Measurements from ENCODE around the gene PIP5KL1. TPM values are rescaled to one million over a fixed set of nuclear protein-coding genes. Genes with fewer than 3 reads are reported as not detected.

PIP5KL1 gene
- total RNA-seq (2012; rRNA removed), result 7.2 and 9.6 TPM in 2 replicates

- Histone ChIP-seq H3K4me1 (ENCODE audit: control insufficient read depth, insufficient read depth, low read length) (peaks cover 29% of the 10 kb centered on the region), H3K27me3 (ENCODE audit: control insufficient read depth, insufficient read depth, low read length) (no peaks in the 10 kb centered on the region), H3K4me3 (ENCODE audit: low read length) (peak within 1 kb of the TSS; percentile 74), H3K4me2 (ENCODE audit: low read length) (peak within 1 kb of the TSS; percentile 97), H3K9me3 (replicated peaks; ENCODE audit: low read length) (no peaks in the 10 kb centered on the region), H3K9ac (ENCODE audit: low read depth, low read length) (peak within 1 kb of the TSS; percentile 66), H3K36me3 (ENCODE audit: insufficient read depth, low read length) (peaks cover 9% of the 10 kb centered on the region)
These were observed at the start of gene PIP5KL1 for GRCh38 chr9:127930231-127931091. TSS of gene PIP5KL1 (minus strand) at chr9:127930777. CDS start at chr9:127930752, 25 bp downstream.

DNA sequence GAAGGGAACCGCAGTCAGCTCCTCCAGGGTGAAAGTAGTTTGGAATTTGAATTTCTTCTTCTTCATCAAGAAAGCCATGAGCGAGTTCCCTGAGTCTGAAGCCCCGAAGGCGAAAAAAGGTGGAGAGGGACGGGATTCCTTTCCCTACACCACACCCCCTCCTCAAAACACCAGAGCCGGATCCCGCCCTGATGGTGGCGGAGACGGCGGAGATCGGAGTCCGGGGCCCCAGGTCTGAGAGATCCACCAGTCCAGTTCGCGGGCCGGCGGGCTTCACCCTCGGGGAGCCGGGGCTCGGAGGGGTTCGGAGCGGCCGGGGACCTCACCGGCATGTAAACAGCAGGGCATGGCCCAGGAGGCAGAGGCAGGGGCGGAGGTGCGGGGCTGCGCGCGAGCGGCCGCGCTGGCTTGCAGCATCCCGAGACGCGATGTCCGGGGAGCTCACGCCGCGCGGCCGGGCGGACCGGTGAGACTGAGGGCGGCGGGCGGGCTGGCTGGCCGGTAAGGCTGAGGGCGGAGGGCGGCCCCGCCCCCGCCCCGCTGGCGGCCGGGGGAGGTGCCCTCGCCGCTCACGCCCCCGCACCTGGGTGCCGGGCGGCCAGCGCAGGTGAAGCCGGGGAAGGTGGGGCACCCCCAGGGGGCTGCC, 49.6 kb upstream of the PIP5KL1 start:
- Histone ChIP-seq H3K4me1 (ENCODE audit: control insufficient read depth, insufficient read depth, low read length) (peaks cover 45% of the 10 kb centered on the region), H3K9ac (ENCODE audit: low read depth, low read length) (peak overlapping the region; percentile 84), H3K36me3 (ENCODE audit: insufficient read depth, low read length) (no peaks in the 10 kb centered on the region), H3K4me3 (ENCODE audit: low read length) (peak overlapping the region; percentile 89), H3K27me3 (ENCODE audit: control insufficient read depth, insufficient read depth, low read length) (no peaks in the 10 kb centered on the region), H3K9me3 (replicated peaks; ENCODE audit: low read length) (no peaks in the 10 kb centered on the region), H3K4me2 (ENCODE audit: low read length) (peak overlapping the region; percentile 100)

GRCh38 chr9:127979333-127980059, 48.9 kb upstream of the PIP5KL1 start:
- H3K4me1 ChIP-seq (ENCODE audit: control insufficient read depth, insufficient read depth, low read length), result peaks cover 52% of the 10 kb centered on the region
- no peaks in the 10 kb centered on the region for H3K9me3 ChIP-seq (replicated peaks; ENCODE audit: low read length)
- no peaks in the 10 kb centered on the region for H3K36me3 ChIP-seq (ENCODE audit: insufficient read depth, low read length)
- no peaks in the 10 kb centered on the region for H3K27me3 ChIP-seq (ENCODE audit: control insufficient read depth, insufficient read depth, low read length)
- peak overlapping the region; percentile 100 for H3K4me2 ChIP-seq (ENCODE audit: low read length)
- peak overlapping the region; percentile 89 for H3K4me3 ChIP-seq (ENCODE audit: low read length)
- peak overlapping the region; percentile 84 for H3K9ac ChIP-seq (ENCODE audit: low read depth, low read length)

- Histone ChIP-seq H3K9ac (ENCODE audit: low read depth, low read length) (peak overlapping the region; percentile 84), H3K4me2 (ENCODE audit: low read length) (peak overlapping the region; percentile 100), H3K9me3 (replicated peaks; ENCODE audit: low read length) (no peaks in the 10 kb centered on the region), H3K4me1 (ENCODE audit: control insufficient read depth, insufficient read depth, low read length) (peaks cover 53% of the 10 kb centered on the region), H3K27me3 (ENCODE audit: control insufficient read depth, insufficient read depth, low read length) (no peaks in the 10 kb centered on the region), H3K36me3 (ENCODE audit: insufficient read depth, low read length) (no peaks in the 10 kb centered on the region), H3K4me3 (ENCODE audit: low read length) (peak overlapping the region; percentile 89)
These were observed 48.4 kb upstream of the PIP5KL1 start for GRCh38 chr9:127979015-127979332.

DNA sequence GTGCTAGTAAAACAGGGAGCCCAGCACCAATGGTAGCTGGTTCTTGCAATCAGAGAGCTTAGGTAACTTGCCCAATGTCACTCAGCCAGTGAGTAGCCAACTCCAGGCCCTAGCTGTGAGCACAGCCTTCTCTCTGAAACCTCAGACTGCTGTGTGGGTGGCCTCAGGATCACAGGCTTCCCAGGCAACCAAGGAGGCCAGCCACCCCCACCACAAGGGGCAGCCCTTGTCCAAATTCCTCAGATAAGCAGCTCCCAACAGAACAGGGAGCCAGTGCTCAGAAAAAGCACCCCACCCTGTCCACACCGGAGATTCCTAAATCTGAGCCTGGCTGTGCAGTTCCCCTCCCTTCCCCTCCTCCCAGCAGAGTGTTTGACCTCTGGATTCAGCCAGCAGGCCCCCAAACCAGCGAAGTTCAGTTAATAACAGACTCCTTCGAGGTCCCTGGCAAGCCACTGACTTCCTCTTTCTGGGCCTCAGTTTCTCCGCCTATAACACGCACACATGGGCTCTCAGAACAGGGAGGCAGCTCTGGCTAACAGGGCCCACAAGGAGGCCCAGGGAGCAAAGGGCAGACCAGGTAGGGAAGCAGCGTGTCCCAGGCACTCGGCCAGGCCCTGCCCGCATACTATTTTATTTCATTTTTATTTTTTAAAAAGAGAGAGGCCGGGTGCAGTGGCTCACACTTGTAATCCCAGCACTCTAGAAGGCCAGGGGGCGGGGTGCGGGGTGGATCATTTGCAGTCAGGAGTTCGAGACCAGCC, 47.5 kb upstream of the PIP5KL1 start:
- Histone ChIP-seq H3K9ac (ENCODE audit: low read depth, low read length) (peak overlapping the region; percentile 16), H3K27me3 (ENCODE audit: control insufficient read depth, insufficient read depth, low read length) (no peaks in the 10 kb centered on the region), H3K9me3 (replicated peaks; ENCODE audit: low read length) (no peaks in the 10 kb centered on the region), H3K4me1 (ENCODE audit: control insufficient read depth, insufficient read depth, low read length) (peaks cover 53% of the 10 kb centered on the region), H3K4me2 (ENCODE audit: low read length) (peak overlapping the region; percentile 100), H3K4me3 (ENCODE audit: low read length) (peak overlapping the region; percentile 13), H3K36me3 (ENCODE audit: insufficient read depth, low read length) (no peaks in the 10 kb centered on the region)

DNA sequence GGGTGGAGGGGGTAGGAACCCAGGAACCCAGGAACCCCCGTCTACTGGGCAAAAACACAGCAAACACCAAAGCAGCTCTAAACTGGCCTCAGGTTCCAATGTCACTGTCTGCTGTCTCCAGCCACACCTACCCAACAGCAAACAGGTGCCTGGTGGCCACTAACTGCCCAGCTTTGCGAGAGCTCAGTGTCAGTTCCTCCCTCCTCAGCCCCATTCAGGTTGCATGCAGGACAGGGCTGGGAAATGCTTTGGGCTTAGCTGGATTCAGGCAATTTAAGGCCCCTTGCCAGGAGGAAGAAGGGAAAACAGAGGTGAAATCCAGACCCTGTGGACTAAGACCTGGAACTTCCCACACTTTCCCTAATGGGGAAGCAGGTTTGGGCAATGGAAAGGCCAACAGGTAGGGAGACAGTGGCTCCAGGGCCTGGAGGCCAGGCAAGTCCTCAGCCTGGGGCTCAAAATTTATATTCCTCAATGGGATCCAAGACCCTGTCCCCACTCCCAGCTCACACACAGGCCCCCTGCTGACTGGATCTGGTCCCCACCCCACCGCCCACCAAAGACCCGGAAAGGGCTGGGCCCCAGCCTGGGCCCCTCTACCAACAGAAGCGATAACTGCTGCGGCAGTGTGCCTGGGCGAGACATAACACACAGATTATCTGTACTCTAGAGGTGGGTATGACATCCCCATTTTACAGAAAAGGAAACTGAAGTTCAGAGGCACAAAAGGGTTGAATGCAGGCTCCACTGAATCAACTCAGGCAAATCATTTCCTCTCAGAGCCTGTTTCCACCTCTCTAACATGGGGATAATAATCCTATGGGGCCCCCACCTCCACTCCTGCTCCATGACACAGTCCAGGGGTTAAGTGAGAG, 46.7 kb upstream of the PIP5KL1 start:
- peak overlapping the region; percentile 100 for H3K4me2 ChIP-seq (ENCODE audit: low read length)
- peaks cover 57% of the 10 kb centered on the region for H3K4me1 ChIP-seq (ENCODE audit: control insufficient read depth, insufficient read depth, low read length)
- no peaks in the 10 kb centered on the region for H3K27me3 ChIP-seq (ENCODE audit: control insufficient read depth, insufficient read depth, low read length)
- H3K9ac ChIP-seq (ENCODE audit: low read depth, low read length), result peak overlapping the region; percentile 16
- no peaks in the 10 kb centered on the region for H3K36me3 ChIP-seq (ENCODE audit: insufficient read depth, low read length)
- H3K4me3 ChIP-seq (ENCODE audit: low read length), result peak overlapping the region; percentile 13
- H3K9me3 ChIP-seq (replicated peaks; ENCODE audit: low read length), result no peaks in the 10 kb centered on the region

- no peak overlapping the region for H3K9ac ChIP-seq (ENCODE audit: low read depth, low read length)
- no peaks in the 10 kb centered on the region for H3K36me3 ChIP-seq (ENCODE audit: insufficient read depth, low read length)
- H3K4me1 ChIP-seq (ENCODE audit: control insufficient read depth, insufficient read depth, low read length), result peaks cover 60% of the 10 kb centered on the region
- no peaks in the 10 kb centered on the region for H3K9me3 ChIP-seq (replicated peaks; ENCODE audit: low read length)
- no peak overlapping the region for H3K4me2 ChIP-seq (ENCODE audit: low read length)
- no peak overlapping the region for H3K4me3 ChIP-seq (ENCODE audit: low read length)
- H3K27me3 ChIP-seq (ENCODE audit: control insufficient read depth, insufficient read depth, low read length), result no peaks in the 10 kb centered on the region
These were observed 45.9 kb upstream of the PIP5KL1 start for GRCh38 chr9:127976498-127976897.

DNA sequence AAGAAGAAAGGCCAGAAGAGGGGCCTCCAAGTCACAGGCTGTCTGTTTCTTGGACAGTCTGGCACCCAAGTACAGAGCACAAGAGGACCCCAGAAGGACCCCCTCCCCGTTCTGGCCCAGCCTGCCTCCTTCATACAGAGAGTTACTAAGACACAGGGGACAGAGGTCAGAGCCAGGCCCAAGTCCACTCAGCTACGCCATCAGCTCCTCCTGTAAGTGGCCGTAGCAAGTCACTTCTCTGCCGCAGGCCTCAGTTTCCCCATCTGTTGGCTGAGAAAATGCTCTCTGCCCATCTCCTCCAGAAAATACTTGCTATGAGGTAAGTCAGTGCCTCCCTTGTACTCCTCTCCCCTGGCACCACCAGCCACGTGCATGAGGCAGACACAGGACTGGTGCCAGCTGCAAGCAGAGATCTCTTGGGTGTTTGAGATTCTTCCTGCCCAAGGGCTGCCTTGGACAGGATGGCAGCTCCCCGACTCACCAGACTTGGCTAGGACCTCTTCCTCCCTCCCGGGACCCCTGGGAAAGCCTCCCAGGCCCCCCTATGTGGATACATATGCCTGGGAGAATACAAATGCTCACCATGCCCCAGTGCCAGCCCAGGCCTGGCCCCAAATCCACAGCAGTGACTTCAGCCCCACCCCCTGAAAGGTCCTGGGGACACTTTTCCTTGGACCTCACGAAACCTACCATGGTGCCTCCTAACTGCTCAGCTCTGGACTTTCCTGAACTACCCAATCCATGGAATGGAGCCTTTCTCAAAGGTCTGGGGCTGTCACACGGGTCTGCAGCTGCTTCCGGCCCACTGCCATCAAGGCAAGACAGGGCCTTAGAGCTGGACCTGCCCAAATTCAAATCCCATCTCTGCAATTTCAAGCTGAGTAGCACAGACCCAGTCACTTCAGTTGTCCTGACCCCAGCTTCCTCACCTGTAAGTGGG, 45.1 kb upstream of the PIP5KL1 start:
- H3K27me3 ChIP-seq (ENCODE audit: control insufficient read depth, insufficient read depth, low read length), result no peaks in the 10 kb centered on the region
- no peak overlapping the region for H3K4me3 ChIP-seq (ENCODE audit: low read length)
- H3K9me3 ChIP-seq (replicated peaks; ENCODE audit: low read length), result no peaks in the 10 kb centered on the region
- no peak overlapping the region for H3K4me2 ChIP-seq (ENCODE audit: low read length)
- no peak overlapping the region for H3K9ac ChIP-seq (ENCODE audit: low read depth, low read length)
- peaks cover 57% of the 10 kb centered on the region for H3K4me1 ChIP-seq (ENCODE audit: control insufficient read depth, insufficient read depth, low read length)
- no peaks in the 10 kb centered on the region for H3K36me3 ChIP-seq (ENCODE audit: insufficient read depth, low read length)

- no peaks in the 10 kb centered on the region for H3K36me3 ChIP-seq (ENCODE audit: insufficient read depth, low read length)
- H3K9ac ChIP-seq (ENCODE audit: low read depth, low read length), result no peak overlapping the region
- H3K27me3 ChIP-seq (ENCODE audit: control insufficient read depth, insufficient read depth, low read length), result no peaks in the 10 kb centered on the region
- H3K4me2 ChIP-seq (ENCODE audit: low read length), result no peak overlapping the region
- H3K9me3 ChIP-seq (replicated peaks; ENCODE audit: low read length), result no peaks in the 10 kb centered on the region
- peaks cover 56% of the 10 kb centered on the region for H3K4me1 ChIP-seq (ENCODE audit: control insufficient read depth, insufficient read depth, low read length)
- H3K4me3 ChIP-seq (ENCODE audit: low read length), result no peak overlapping the region
These were observed 44.2 kb upstream of the PIP5KL1 start for GRCh38 chr9:127974769-127975261.

Data from skeletal muscle satellite cell (primary cell).